ENCODE results near the gene TANGO2. TPM values are rescaled to one million over a fixed set of nuclear protein-coding genes. Genes with fewer than 3 reads are reported as not detected.

The TANGO2 gene
- total and polyA plus RNA-seq, 9 of the 15 experiments (the other 6 are each of a cell fraction or from before 2014, with no cell fraction given) = 15.5 to 94.9 (median 70.1) TPM

DNA sequence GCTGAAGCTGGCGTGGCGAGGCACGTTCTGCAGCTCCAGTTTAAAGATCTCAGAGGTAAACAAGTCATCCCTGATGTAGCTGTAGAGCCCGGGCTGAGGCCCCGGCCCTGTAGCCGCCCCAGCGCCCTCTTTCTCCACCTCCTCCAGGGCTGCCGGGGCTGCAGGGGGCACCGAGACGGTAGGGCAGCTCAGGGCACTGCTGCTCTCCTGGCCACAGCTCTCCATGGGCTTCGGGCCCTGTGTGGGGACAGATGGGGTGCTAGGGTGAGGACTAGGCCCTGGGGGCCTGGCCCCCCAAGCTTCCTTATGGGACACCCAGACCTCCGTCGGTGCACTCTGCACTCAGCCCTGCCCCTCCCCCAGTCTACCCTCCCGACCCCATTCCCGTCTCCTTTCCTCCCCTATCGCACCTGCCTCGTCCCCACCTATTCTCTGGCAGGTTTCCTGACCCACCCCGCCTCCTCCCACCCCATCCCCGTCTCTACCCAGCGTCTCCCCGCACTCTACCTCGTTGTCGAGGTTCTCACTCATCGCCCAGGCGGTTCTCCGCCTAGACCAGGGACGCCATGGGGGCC lies 95.6 kb downstream of the TANGO2 start (continued):
- TF ChIP-seq, protein P1, sequence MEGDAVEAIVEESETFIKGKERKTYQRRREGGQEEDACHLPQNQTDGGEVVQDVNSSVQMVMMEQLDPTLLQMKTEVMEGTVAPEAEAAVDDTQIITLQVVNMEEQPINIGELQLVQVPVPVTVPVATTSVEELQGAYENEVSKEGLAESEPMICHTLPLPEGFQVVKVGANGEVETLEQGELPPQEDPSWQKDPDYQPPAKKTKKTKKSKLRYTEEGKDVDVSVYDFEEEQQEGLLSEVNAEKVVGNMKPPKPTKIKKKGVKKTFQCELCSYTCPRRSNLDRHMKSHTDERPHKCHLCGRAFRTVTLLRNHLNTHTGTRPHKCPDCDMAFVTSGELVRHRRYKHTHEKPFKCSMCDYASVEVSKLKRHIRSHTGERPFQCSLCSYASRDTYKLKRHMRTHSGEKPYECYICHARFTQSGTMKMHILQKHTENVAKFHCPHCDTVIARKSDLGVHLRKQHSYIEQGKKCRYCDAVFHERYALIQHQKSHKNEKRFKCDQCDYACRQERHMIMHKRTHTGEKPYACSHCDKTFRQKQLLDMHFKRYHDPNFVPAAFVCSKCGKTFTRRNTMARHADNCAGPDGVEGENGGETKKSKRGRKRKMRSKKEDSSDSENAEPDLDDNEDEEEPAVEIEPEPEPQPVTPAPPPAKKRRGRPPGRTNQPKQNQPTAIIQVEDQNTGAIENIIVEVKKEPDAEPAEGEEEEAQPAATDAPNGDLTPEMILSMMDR (IDR thresholded peaks at IDR 0.05 in 2 of 3, conservative IDR thresholded peaks at IDR 0.05 in 1 of 3; ENCODE audit: insufficient read depth in 2 of 3, low read depth in 1 of 3, low read length in 3 of 3) = peak in 1 of 3 experiments; percentile 23; a peak in 3 of 6 replicates
- TF ChIP-seq ZFP1 (CRISPR knock-in tag; IDR thresholded peaks at IDR 0.05) (peak; percentile 66; the same call in 1 of the 2 replicates), KLF1 (tag; IDR thresholded peaks at IDR 0.05) (no peak), NFATC3 (IDR thresholded peaks at IDR 0.05) (0 out of 2 replicates have a peak, but pooled peaks have one; percentile 26), PPARD (CRISPR knock-in tag; IDR thresholded peaks at IDR 0.05) (no peak), ZNF785 (CRISPR knock-in tag; IDR thresholded peaks at IDR 0.05) (0 out of 2 replicates have a peak, but pooled peaks have one; percentile 37), ZNF57 (CRISPR knock-in tag; IDR thresholded peaks at IDR 0.05) (peak; percentile 64; the same call in 1 of the 2 replicates)
- TF ChIP-seq, protein P2, sequence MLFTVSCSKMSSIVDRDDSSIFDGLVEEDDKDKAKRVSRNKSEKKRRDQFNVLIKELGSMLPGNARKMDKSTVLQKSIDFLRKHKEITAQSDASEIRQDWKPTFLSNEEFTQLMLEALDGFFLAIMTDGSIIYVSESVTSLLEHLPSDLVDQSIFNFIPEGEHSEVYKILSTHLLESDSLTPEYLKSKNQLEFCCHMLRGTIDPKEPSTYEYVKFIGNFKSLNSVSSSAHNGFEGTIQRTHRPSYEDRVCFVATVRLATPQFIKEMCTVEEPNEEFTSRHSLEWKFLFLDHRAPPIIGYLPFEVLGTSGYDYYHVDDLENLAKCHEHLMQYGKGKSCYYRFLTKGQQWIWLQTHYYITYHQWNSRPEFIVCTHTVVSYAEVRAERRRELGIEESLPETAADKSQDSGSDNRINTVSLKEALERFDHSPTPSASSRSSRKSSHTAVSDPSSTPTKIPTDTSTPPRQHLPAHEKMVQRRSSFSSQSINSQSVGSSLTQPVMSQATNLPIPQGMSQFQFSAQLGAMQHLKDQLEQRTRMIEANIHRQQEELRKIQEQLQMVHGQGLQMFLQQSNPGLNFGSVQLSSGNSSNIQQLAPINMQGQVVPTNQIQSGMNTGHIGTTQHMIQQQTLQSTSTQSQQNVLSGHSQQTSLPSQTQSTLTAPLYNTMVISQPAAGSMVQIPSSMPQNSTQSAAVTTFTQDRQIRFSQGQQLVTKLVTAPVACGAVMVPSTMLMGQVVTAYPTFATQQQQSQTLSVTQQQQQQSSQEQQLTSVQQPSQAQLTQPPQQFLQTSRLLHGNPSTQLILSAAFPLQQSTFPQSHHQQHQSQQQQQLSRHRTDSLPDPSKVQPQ (CRISPR knock-in tag; IDR thresholded peaks at IDR 0.05; ENCODE audit: borderline replicate concordance) = no peak
- TF ChIP-seq, protein P3, sequence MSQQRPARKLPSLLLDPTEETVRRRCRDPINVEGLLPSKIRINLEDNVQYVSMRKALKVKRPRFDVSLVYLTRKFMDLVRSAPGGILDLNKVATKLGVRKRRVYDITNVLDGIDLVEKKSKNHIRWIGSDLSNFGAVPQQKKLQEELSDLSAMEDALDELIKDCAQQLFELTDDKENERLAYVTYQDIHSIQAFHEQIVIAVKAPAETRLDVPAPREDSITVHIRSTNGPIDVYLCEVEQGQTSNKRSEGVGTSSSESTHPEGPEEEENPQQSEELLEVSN (IDR thresholded peaks at IDR 0.05; ENCODE audit: borderline replicate concordance in 1 of 2, extremely low read depth in 1 of 2, insufficient read depth in 1 of 2, insufficient read length in 1 of 2, low read depth in 1 of 2, low read length in 1 of 2, poor library complexity in 1 of 2, severe bottlenecking in 1 of 2) = peak; percentile 18 to 40
- TF ChIP-seq, protein P4, sequence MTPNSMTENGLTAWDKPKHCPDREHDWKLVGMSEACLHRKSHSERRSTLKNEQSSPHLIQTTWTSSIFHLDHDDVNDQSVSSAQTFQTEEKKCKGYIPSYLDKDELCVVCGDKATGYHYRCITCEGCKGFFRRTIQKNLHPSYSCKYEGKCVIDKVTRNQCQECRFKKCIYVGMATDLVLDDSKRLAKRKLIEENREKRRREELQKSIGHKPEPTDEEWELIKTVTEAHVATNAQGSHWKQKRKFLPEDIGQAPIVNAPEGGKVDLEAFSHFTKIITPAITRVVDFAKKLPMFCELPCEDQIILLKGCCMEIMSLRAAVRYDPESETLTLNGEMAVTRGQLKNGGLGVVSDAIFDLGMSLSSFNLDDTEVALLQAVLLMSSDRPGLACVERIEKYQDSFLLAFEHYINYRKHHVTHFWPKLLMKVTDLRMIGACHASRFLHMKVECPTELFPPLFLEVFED (CRISPR knock-in tag; conservative IDR thresholded peaks at IDR 0.05) = peak; percentile 92
- TF ChIP-seq, protein P5, sequence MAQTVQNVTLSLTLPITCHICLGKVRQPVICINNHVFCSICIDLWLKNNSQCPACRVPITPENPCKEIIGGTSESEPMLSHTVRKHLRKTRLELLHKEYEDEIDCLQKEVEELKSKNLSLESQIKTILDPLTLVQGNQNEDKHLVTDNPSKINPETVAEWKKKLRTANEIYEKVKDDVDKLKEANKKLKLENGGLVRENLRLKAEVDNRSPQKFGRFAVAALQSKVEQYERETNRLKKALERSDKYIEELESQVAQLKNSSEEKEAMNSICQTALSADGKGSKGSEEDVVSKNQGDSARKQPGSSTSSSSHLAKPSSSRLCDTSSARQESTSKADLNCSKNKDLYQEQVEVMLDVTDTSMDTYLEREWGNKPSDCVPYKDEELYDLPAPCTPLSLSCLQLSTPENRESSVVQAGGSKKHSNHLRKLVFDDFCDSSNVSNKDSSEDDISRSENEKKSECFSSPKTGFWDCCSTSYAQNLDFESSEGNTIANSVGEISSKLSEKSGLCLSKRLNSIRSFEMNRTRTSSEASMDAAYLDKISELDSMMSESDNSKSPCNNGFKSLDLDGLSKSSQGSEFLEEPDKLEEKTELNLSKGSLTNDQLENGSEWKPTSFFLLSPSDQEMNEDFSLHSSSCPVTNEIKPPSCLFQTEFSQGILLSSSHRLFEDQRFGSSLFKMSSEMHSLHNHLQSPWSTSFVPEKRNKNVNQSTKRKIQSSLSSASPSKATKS (CRISPR knock-in tag; IDR thresholded peaks at IDR 0.05) = 0 out of 2 replicates have a peak, but pooled peaks have one; percentile 22
- TF ChIP-seq, protein P6, sequence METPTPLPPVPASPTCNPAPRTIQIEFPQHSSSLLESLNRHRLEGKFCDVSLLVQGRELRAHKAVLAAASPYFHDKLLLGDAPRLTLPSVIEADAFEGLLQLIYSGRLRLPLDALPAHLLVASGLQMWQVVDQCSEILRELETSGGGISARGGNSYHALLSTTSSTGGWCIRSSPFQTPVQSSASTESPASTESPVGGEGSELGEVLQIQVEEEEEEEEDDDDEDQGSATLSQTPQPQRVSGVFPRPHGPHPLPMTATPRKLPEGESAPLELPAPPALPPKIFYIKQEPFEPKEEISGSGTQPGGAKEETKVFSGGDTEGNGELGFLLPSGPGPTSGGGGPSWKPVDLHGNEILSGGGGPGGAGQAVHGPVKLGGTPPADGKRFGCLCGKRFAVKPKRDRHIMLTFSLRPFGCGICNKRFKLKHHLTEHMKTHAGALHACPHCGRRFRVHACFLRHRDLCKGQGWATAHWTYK (CRISPR knock-in tag; IDR thresholded peaks at IDR 0.05) = peak; percentile 44; the same call in 1 of the 2 replicates
- TF ChIP-seq, protein P7, sequence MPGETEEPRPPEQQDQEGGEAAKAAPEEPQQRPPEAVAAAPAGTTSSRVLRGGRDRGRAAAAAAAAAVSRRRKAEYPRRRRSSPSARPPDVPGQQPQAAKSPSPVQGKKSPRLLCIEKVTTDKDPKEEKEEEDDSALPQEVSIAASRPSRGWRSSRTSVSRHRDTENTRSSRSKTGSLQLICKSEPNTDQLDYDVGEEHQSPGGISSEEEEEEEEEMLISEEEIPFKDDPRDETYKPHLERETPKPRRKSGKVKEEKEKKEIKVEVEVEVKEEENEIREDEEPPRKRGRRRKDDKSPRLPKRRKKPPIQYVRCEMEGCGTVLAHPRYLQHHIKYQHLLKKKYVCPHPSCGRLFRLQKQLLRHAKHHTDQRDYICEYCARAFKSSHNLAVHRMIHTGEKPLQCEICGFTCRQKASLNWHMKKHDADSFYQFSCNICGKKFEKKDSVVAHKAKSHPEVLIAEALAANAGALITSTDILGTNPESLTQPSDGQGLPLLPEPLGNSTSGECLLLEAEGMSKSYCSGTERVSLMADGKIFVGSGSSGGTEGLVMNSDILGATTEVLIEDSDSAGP (CRISPR knock-in tag; IDR thresholded peaks at IDR 0.05) = no peak

Measured in K562 (cell line).